SU-DHL-6 (cell line): ENCODE results near the gene CENPB.

Source experiments
- EZH2phosphoT487 ChIP-seq: fragments of 200-600 bp; sonication (generic), shearing (Covaris generic); conservative IDR thresholded peaks from 2 replicates; pipeline ENCODE4 v1.6.1; 2018; ENCODE audit warnings: mild to moderate bottlenecking, antibody characterized with exemption, low read length, moderate library complexity, mixed read lengths
- TF ChIP-seq, protein P1 (sequence below): fragments of 200-600 bp; sonication (generic); IDR thresholded peaks from one replicate; pipeline ENCODE4 v1.5.1; 2017; ENCODE audit warnings: antibody characterized with exemption, mild to moderate bottlenecking, low read length, moderate library complexity; ENCODE audit not compliant: insufficient read depth, poor library complexity, severe bottlenecking

DNA sequence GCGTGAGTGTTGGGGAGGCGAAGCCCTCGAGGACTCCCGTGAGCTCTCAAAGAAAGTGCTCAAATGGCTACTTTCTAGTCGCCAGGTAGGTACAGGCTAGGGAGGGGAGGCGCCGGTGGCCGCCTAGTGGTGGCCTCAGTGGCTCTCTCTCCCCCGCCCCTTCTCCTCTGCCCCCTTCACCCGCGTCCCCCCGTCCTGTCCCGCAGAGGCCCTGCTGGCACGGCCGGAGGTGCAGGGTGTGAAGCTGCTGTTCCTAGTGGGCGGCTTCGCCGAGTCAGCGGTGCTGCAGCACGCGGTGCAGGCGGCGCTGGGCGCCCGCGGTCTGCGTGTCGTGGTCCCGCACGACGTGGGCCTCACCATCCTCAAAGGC is 35.2 kb downstream of the CENPB start:
- TF ChIP-seq, protein P1, sequence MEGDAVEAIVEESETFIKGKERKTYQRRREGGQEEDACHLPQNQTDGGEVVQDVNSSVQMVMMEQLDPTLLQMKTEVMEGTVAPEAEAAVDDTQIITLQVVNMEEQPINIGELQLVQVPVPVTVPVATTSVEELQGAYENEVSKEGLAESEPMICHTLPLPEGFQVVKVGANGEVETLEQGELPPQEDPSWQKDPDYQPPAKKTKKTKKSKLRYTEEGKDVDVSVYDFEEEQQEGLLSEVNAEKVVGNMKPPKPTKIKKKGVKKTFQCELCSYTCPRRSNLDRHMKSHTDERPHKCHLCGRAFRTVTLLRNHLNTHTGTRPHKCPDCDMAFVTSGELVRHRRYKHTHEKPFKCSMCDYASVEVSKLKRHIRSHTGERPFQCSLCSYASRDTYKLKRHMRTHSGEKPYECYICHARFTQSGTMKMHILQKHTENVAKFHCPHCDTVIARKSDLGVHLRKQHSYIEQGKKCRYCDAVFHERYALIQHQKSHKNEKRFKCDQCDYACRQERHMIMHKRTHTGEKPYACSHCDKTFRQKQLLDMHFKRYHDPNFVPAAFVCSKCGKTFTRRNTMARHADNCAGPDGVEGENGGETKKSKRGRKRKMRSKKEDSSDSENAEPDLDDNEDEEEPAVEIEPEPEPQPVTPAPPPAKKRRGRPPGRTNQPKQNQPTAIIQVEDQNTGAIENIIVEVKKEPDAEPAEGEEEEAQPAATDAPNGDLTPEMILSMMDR, result no peak
- TF ChIP-seq EZH2phosphoT487, result no peak
